HG02981 (cell line): Measurements from ENCODE around the gene PLEK.
"Not testable (repeated sequence)": the region's sequence is repeated elsewhere in the genome, so short reads cannot be mapped to it uniquely, and the experiment has no call there.

ENCODE experiments used
- ATAC-seq: cut with Tn5 transposase; IDR thresholded peaks from one replicate; pipeline ENCODE4 v1.9.1; 2021; ENCODE audit warnings: mild to moderate bottlenecking, moderate library complexity; ENCODE audit not compliant: unreplicated experiment

The PLEK gene

GRCh38 chr2:68384485-68385107 is 19.5 kb downstream of the PLEK start:
- ATAC-seq = no peak

GRCh38 chr2:68385220-68385906 is 20.3 kb downstream of the PLEK start:
- ATAC-seq = peak; percentile 41

GRCh38 chr2:68385907-68386287 is 20.8 kb downstream of the PLEK start:
- no peak for ATAC-seq

- no peak for ATAC-seq
Measured at GRCh38 chr2:68386365-68386764, 21.3 kb downstream of the PLEK start.

DNA sequence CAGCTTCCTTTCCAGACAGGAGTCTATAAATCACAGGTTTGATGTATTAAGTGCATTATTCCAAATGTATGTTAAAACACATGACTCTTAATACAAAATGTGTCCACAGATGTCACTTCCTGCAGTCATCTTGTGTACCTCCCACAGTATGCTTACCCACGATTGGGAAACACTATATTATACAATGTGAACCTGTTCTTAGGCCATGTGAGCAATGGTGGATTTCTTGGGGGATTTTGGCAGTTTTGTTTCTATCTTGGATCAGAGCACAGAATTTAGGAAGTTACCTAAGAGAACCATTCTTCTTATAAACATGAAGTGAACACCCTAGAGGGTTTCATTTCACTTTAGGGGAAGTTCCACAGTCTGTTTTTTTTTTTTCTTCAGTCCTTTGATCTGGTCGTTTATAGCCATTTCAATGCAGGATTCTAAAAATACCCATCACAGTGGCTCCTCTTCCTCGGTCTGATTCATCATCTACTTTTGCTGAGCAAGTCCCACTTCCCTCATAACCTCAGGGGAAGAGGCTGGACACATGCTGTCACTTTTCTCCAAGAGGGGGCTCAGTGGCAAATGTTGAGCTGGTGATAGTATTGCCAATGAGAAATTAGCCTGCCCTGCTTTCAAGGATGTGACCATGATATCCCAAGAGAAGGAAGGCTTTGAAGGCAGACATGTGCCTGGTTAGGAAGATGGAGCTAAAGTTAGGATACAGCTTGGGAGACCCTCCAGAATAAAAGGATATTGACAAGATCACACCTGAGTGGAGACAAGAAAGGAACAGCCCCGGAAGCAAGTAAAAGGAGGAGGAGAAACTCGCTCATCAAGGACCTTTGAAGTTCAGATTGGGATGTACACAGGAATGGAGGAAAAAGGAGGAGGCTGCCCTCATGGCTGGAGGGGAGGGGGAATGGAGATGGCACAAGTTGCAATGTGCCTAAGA is 22.6 kb downstream of the PLEK start:
- peak; percentile 45 for ATAC-seq

DNA sequence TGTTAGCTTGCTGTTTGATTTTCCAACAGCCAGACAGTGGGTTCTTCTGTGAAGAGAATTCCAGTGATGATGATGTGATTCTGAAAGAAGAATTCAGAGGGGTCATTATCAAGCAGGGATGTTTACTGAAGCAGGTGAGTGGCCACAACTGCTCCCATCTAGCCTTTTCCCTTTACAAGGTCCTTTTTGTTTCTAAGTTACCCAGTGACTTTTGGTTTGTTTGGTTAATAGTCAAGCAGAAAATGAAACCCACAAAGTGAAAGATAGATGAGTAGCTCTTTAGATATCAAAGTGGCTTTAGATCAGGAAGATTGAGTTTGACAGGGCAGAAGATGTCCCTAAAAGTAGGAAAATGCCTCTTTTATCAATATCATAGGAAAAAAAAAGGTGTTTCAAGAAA is 23.3 kb downstream of the PLEK start:
- peak; percentile 39 for ATAC-seq

- peak; percentile 33 for ATAC-seq
Measured at GRCh38 chr2:68388772-68389171, 23.7 kb downstream of the PLEK start.

DNA sequence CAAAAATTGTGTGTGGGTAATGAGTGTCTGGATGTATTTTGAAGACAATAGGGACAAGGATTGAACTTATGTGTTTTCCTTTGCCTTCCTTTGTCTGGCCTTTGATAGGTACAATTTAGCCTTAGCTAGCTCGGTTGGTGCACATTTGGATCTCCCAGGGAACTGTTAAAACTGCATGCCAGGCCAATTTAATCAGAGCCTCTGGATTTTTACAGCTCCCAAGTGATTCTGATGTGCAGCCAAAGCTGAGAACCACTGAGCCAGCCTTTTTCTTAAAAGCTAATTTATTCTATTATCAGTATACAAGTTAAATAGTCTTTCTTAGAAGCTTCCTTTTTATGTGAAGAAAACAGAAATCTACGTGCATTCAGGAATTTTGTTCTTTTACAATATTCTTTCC is 25.0 kb downstream of the PLEK start:
- ATAC-seq = no peak

DNA sequence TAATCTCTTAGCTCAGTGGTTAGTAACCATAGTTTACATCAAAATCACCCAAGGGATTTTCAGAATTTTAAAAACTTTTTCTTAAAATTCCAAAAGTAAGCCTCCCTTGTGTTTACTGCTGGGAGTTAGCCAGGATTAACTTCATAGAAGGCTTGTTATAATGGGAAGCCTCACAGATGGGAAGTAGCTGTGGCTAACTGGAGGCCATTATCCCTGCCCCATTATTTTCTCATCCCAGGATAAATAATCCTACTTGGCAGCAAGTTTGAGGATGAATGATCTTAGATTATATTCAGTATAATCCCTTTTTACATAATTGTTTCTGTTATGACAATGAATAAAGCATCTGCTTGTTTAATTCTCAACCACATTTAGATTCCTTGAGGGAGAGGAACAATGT is 25.5 kb downstream of the PLEK start:
- ATAC-seq = no peak

- ATAC-seq = no peak
Measured at GRCh38 chr2:68391099-68391498, 26.0 kb downstream of the PLEK start.

GRCh38 chr2:68391869-68392268 is 26.8 kb downstream of the PLEK start:
- ATAC-seq = no peak

DNA sequence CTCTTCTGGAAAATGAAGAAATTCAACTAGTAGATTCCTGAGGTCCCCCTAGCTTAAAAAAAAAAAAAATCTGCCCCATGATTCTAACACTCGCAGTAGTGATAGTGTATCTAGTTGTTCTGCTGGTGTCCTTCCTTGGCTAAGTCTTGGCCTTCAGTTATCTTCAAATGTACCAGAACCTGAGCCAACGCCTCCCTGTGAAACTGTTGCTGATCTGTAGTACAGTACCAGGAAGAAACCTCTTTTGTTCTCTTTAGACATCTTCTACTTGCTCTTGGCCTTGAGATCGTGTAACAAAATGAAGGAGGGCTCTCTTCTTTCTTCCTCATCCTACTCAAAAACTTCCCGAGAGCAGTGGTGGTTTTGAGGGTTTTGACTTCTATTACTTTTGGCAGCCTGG is 31.0 kb downstream of the PLEK start:
- ATAC-seq = no peak

DNA sequence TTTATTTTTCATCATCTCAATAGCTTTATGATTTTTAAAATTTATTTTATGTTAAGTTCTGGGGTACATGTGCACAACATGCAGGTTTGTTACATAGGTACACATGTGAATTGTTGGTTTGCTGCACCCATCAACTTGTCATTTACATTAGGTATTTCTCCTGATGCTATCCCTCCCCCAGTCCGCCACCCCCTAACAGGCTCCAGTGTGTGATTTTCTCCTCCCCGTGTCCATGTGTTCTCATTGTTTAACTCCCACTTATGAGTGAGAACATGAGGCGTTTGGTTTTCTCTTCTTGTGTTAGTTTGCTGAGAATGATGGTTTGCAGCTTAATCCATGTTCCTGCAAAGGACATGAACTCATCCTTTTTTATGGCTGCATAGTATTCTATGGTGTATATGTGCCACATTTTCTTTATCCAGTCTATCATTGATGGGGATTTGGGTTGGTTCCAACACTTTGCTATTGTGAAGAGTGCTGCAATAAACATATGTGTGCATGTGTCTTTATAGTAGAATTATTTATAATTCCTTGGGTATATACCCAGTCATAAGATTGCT is 32.7 kb downstream of the PLEK start:
- not testable (repeated sequence) for ATAC-seq

DNA sequence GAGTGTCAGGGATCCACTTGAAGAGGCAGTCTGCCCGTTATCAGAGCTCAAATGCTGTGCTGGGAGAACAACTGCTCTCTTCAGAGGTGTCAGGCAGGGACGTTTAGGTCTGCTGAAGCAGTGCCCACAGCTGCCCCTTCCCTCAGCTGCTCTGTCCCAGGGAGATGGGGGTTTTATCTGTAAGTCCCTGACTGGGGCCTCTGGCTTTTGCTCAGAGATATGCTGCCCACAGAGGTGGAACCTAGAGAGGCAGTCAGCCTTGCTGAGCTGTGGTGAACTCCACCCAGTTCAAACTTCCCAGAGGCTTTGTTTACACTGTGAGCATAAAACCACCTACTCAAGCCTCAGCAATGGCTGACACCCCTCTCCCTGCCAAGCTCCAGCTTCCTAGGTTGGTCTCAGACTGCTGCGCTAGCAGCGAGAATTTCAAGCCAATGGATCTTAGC is 38.1 kb downstream of the PLEK start:
- ATAC-seq = no peak

- ATAC-seq = peak; percentile 75
Measured at GRCh38 chr2:68404164-68404563, 39.1 kb downstream of the PLEK start.

DNA sequence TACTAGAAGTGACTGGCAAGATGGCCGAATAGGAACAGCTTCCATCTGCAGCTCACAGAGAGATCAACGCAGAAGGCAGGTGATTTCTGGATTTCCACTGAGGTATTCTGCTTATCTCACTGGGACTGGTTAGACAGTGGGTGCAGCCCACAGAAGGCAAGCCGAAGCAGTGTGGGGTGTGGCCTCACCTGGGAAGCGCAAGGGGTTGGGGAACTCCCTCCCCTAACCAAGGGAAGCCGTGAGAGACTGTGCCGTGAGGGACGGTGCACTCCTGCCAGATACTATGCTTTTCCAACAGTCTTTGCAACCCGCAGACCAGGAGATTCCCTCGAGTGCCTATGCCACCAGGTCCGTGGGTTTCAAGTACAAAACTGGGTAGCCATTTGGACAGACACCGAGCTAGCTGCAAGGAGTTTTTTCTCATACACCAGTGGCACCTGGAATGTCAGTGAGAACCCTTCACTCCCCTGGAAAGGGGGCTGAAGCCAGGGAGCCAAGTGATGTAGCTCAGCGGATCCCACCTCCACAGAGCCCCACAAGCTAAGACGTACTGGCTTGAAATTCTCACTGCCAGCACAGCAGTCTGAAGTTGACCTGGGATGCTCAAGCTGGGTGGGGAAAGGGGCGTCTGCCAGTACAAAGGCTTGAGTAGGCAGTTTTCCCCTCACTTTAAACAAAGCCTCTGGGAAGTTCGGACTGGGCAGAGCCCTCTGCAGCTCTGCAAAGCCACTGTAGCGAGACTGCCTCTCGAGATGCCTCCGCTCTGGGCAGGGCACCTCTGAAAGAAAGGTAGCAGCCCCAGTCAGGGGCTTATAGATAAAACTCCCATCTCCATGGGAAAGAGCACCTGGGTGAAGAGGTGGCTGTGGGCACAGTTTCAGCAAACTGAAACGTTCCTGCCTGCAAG is 40.1 kb downstream of the PLEK start:
- no peak for ATAC-seq

DNA sequence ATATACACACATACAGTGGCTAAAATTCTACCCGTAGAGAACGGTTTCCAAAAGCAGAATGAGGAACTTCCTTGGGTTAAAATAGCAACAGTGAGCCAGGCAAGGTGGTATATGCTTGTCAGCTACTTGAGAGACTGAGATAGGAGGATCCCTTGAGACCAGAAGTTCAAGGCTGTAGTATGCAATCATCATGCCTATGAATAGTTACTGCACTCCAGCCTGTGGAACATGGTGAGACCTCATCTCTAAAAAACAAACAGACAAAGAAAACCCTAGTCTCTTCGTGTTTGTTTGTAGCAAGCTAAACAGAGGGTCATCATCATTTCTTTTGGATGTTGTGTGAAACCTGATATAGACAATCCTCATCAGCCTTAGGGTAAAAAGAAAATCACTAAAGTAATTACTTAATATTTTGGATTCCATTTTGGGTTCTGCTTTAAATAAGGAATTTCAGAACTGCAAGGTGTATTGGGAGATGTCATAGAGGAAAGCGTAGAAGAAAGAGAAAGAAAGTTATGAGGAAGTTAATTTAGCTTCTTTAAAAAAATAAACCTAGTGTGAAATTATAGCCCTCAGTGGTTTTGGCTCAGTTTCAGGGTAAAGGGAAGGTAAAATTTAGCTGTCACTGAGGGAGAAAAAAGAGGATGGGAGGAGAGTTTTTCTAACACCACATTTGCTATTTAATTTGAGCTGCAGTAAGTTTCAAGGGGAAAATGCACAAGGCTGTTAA is 46.5 kb downstream of the PLEK start:
- peak; percentile 94 for ATAC-seq

DNA sequence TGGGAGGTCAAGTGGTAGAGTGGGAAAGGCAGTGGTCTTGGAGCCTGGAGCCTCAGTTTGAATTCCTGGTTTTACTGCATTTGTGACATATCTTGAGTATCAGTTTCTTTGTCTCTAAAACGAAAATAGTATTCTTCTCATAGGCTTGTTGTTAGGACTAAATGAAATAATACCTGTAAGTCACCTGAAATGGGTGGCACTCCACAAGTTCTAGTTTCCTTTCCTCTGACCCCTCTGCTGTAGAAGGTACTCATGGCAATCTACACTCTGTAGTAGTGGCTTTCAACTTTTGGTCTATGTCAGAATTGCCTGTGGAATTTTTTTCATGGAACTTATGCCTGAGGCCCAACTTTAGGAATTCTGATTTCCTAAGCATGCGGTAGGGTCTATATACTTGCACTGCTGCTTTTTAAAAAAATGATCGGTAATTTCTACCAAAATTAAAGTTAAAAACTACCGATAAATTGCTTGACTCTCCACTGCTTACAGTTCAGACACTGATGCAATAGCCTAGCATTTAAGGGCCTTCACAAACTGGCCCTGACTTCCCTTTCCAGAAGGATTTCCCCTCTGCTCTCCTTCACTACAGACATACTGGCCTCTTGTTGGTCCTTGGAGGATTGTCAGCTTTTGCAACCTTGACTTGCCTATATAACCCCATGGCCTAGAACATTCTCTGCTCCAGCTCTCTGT is 47.2 kb downstream of the PLEK start:
- peak; percentile 34 for ATAC-seq

GRCh38 chr2:68413466-68413865 is 48.4 kb downstream of the PLEK start:
- no peak for ATAC-seq
